H1 (cell line): Measurements from ENCODE around the gene LRFN3. TPM values are rescaled to one million over a fixed set of nuclear protein-coding genes. Genes with fewer than 3 reads are reported as not detected.

ENCODE experiments used
- BCL11A ChIP-seq, 2 experiments: IDR thresholded peaks; one replicate each; pipeline ENCODE4 v1.6.1; 2011; ENCODE audit warnings: low read depth in 2 of 2, low read length in 2 of 2, mild to moderate bottlenecking in 2 of 2
- CBX5 ChIP-seq: fragments of 300-800, 300-1000 bp; sonication (generic); IDR thresholded peaks from 2 replicates; pipeline ENCODE4 v1.7.1; 2016; ENCODE audit warnings: antibody characterized with exemption, low read length, low read depth
- CEBPB ChIP-seq: IDR thresholded peaks from 2 replicates; pipeline ENCODE4 v1.6.1; 2012; ENCODE audit warnings: low read depth, low read length
- CREB1 ChIP-seq: IDR thresholded peaks from 2 replicates; pipeline ENCODE4 v1.6.1; 2012; ENCODE audit warnings: inconsistent platforms
- GABPA ChIP-seq: IDR thresholded peaks from 2 replicates; pipeline ENCODE4 v1.6.1; 2011; ENCODE audit warnings: mild to moderate bottlenecking, low read length, moderate library complexity, borderline replicate concordance; ENCODE audit not compliant: insufficient read depth
- HDAC2 ChIP-seq, 2 experiments: fragments of 300-600 bp in 1 of 2; sonication (generic) in 1 of 2; IDR thresholded peaks; 2 replicates each; pipeline ENCODE4 v1.6.1; 2011 to 2012; ENCODE audit warnings: low read depth in 2 of 2, low read length in 2 of 2, mild to moderate bottlenecking in 2 of 2, moderate library complexity in 2 of 2, borderline replicate concordance in 1 of 2, inconsistent platforms in 1 of 2
- KDM1A ChIP-seq: fragments of 200-600, 300-600 bp; sonication (generic); IDR thresholded peaks from 2 replicates; pipeline ENCODE4 v1.7.1; 2016; ENCODE audit warnings: mild to moderate bottlenecking, low read length, borderline replicate concordance
- KDM4A ChIP-seq: IDR thresholded peaks from one replicate; pipeline ENCODE4 v1.7.1; 2012; ENCODE audit warnings: low read depth, mild to moderate bottlenecking, moderate library complexity, low read length, inconsistent platforms; ENCODE audit not compliant: severe bottlenecking
- KDM5A ChIP-seq: fragments of 200-600 bp; IDR thresholded peaks from 2 replicates; pipeline ENCODE4 v1.7.1; 2012; ENCODE audit warnings: mild to moderate bottlenecking, low read length, inconsistent platforms, mixed read lengths
- PHF8 ChIP-seq: fragments of 200-600 bp; sonication (generic); conservative IDR thresholded peaks from 2 replicates; pipeline ENCODE4 v1.7.1; 2012; ENCODE audit warnings: low read depth, mild to moderate bottlenecking, inconsistent platforms, low read length, moderate library complexity
- POLR2A ChIP-seq, 2 experiments: IDR thresholded peaks; 1 replicate in 1 of 2; 2 replicates in 1 of 2; pipeline ENCODE4 v1.6.1; 2011; ENCODE audit warnings: low read depth in 2 of 2, low read length in 2 of 2, mild to moderate bottlenecking in 2 of 2; ENCODE audit errors: control extremely low read depth in 1 of 2
- RXRA ChIP-seq: IDR thresholded peaks from 2 replicates; pipeline ENCODE4 v1.6.1; 2011; ENCODE audit warnings: low read depth, mild to moderate bottlenecking, low read length, moderate library complexity; ENCODE audit not compliant: insufficient read depth
- SP4 ChIP-seq: IDR thresholded peaks from 2 replicates; pipeline ENCODE4 v1.6.1; 2012; ENCODE audit warnings: low read length, inconsistent platforms
- TAF7 ChIP-seq: optimal IDR thresholded peaks from 2 replicates; pipeline ENCODE3; 2011; ENCODE audit warnings: low read depth, mild to moderate bottlenecking, inconsistent platforms, low read length, moderate library complexity, borderline replicate concordance
- TBP ChIP-seq: IDR thresholded peaks from 2 replicates; pipeline ENCODE4 v1.6.1; 2011; ENCODE audit warnings: low read depth, low read length, improper control_type of control experiment
- YY1 ChIP-seq: IDR thresholded peaks from 2 replicates; pipeline ENCODE4 v1.6.1; 2011; ENCODE audit warnings: low read depth, mild to moderate bottlenecking, low read length
- ZNF274 ChIP-seq: IDR thresholded peaks from 2 replicates; pipeline ENCODE4 v1.7.0; 2012; ENCODE audit warnings: low read length, borderline replicate concordance; ENCODE audit errors: extremely low read depth
- polyA plus RNA-seq, 7 experiments: library from polyadenylated mRNA; depleted of rRNA in 3 of 7; stranded (reverse) in 5 of 7; unstranded in 2 of 7; fragments of >200 nt in 5 of 7; fragments of 200-250 nt in 2 of 7; gene quantifications; 1 replicate in 5 of 7; 2 replicates in 1 of 7; 4 replicates in 1 of 7; pipeline versions ENCODE4 v1.2.1 to v1.2.3, GENCODE V29; 2011 to 2013; ENCODE audit warnings: missing spikeins in 2 of 7, mixed read lengths in 2 of 7
- total RNA-seq: library from RNA; stranded (reverse); fragmentation: NEBNext Ultra II Directional; extraction: Animal tissue kit (Norgen Biotek cat#: 25700); gene quantifications from 2 replicates; pipeline ENCODE4 v1.2.1, GENCODE V29; 2021
- TF ChIP-seq, protein P1 (sequence below): IDR thresholded peaks from 2 replicates; pipeline ENCODE4 v1.6.1; 2012; ENCODE audit warnings: inconsistent platforms

LRFN3 gene
- total and polyA plus RNA-seq, 2 of the 8 experiments (the other 6 are each of a cell fraction or from before 2014, with no cell fraction given): 4.6 to 16.8 TPM

DNA sequence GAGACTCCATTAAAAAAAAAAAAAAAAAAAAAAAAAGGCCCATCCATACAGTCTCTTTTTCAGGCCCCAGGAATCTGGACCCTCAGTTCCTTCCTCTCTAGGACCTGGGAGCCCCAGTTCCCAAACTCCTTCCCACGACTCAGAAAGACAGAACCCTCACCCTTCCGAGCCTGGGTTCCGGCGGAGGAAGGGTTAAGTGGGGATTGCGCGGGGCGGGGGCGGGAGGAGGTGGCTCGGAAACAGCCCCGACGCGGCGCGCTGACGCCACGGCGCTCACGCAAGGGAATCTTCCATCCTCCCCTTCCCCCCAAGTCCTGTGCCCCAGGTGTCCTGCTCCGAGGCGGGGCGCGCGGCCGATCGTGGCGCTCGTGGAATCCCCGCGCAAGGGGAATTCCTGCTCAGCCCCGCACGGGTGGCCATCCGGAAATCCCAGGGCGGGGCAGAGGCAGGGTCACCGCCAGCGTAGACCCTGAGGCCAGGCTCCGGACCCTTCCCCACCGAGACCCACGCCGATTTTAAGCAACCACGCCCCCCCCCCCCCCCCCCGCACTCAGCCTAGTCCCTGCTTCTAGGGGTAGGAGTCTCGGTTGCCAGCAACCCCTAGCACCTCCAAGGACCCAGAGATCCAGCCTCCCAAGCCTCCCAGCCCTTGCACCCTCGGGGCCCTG lies 36.5 kb upstream of the LRFN3 start (continued):
- TF ChIP-seq CBX5 (no peak), KDM5A (no peak), TBP (no peak), PHF8 (no peak), GABPA (no peak), YY1 (0 out of 2 replicates have a peak, but pooled peaks have one; percentile 49), CEBPB (no peak), TAF7 (no peak), KDM4A (peak; percentile 9), RXRA (no peak), HDAC2 (IDR thresholded peaks at IDR 0.05; ENCODE audit: borderline replicate concordance in 1 of 2, low read depth in 2 of 2, low read length in 2 of 2) (peak in 1 of 2 experiments; percentile 43; a peak in 2 of 4 replicates), CREB1 (peak; percentile 81), POLR2A (IDR thresholded peaks at IDR 0.05; ENCODE audit: control extremely low read depth in 1 of 2, low read depth in 2 of 2, low read length in 2 of 2) (no peak), BCL11A (IDR thresholded peaks at IDR 0.05; ENCODE audit: low read depth in 2 of 2, low read length in 2 of 2) (no peak), KDM1A (no peak), ZNF274 (no peak), SP4 (no peak)
- TF ChIP-seq, protein P1, sequence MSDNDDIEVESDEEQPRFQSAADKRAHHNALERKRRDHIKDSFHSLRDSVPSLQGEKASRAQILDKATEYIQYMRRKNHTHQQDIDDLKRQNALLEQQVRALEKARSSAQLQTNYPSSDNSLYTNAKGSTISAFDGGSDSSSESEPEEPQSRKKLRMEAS: peak; percentile 19; the same call in 1 of the 2 replicates
